ENCODE results near the gene ETV2.

DNA sequence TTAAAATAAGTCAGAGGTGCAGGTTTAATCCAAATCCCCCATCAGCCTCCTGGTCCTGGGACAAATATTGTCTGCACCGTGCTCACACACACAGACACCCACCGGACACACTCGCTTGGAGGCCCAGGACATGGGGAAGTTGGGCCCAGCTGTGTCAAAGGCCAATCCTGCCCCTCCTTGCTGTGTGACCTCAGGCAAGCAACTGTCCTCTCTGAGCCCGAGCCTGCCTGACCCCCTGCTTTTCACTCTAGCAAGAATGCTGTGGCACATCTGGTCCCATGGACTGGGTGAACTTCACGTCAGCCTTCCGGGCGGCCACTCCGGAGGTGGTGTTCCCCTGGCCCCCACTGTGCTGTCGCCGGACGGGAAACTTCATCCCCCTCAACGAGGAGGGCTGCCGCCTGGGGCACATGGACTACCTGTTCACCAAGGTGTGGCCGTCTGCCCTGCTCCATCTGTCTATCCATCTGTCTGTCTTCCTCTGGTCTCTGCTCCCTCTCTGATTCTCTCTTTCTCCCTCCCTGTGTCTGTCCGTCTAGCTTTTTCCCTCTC lies 34.1 kb downstream of the ETV2 start:
- TF ChIP-seq, protein P1, sequence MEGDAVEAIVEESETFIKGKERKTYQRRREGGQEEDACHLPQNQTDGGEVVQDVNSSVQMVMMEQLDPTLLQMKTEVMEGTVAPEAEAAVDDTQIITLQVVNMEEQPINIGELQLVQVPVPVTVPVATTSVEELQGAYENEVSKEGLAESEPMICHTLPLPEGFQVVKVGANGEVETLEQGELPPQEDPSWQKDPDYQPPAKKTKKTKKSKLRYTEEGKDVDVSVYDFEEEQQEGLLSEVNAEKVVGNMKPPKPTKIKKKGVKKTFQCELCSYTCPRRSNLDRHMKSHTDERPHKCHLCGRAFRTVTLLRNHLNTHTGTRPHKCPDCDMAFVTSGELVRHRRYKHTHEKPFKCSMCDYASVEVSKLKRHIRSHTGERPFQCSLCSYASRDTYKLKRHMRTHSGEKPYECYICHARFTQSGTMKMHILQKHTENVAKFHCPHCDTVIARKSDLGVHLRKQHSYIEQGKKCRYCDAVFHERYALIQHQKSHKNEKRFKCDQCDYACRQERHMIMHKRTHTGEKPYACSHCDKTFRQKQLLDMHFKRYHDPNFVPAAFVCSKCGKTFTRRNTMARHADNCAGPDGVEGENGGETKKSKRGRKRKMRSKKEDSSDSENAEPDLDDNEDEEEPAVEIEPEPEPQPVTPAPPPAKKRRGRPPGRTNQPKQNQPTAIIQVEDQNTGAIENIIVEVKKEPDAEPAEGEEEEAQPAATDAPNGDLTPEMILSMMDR (conservative IDR thresholded peaks at IDR 0.05; ENCODE audit: low read depth, low read length), result no peak
- TF ChIP-seq EZH2 (IDR thresholded peaks at IDR 0.05; ENCODE audit: borderline replicate concordance, low read depth, low read length, poor library complexity, severe bottlenecking), result no peak
